Activated CD4-positive, alpha-beta T cell treated with anti-CD3 and anti-CD28 coated beads, Interleukin-2, amount 50 U/mL, for 1 hour (primary cell): ENCODE results near the gene SMIM31.

ENCODE experiments used
- DNase-seq: peaks from one replicate; pipeline ENCODE4 v3.0.0-alpha.2; 2020

The SMIM31 gene

DNA sequence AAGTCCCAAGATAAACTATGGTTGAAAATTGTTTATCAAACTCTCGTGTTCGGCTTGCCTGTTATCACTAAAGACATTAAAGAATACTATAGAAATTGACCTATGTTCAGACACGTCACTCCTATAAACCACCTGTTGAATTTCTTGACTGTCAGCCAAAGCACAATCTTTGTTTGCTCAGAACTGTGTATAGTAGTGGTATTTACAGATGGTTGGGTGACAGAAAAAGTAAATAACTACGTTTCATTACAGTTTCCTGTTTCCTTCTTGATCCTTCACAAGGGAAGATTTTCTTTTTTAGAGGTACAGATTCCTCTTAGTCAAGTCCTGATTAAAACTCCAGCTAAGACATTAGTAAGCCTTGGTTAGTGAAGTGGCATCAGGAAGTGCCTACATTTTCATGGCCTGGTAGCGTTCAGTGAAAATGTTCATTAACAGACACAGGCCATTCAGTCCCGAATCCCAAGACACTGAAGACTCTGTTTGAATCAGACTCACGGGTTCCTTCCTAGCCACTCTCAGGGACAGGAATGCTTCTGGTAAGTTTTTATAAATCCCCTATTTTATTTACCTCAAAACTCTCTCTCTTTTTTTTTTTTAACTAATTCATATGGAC, at the start of gene SMIM31:
SMIM31 (plus strand) TSS at position 259 of the 616 bp plus-strand sequence. CDS start 16,313 bp downstream, outside the sequence.
- DNase-seq, result no peak

GRCh38 chr4:164706675-164707074, 47.3 kb upstream of the SMIM31 start:
- no peak for DNase-seq

- no peak for DNase-seq
These were observed 37.0 kb upstream of the SMIM31 start for GRCh38 chr4:164716901-164717300.

DNA sequence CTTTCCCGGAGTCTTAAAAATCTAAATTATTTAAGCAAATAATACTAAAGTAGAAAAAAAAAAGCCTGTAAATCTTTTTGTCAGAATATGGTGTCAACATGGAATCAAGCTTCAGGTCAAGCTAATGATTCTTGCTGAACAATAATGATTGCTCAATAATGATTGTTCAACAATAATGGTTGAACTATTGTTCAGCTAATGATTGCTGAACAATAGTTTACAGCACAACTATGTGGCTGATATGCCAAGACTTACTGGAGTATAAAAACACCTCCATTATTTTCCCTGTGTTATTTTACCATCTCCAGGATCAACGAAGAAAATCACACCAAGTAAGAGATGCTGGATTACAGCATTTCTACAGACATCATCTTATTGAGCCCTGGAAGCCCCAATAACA, 35.1 kb upstream of the SMIM31 start:
- no peak for DNase-seq

DNA sequence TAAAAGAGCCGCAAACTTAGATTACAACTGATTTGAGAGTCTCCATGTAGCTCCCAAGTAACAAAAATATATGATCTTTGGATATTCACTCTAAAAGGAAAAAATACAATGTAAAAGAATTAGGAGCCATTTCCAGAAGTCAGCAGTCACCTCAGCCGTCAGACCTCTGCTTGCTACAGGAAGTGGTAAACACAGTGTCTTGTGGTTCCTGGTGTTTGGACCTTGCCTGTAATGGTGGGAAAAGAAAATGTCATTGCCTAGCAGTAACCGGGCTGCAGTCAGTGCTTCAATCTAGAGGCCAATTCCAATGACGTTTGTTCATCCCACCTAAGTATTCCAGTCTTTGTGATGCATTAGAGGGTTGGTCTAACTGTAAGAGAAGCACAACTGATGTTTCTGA, 28.9 kb upstream of the SMIM31 start:
- DNase-seq, result no peak

DNA sequence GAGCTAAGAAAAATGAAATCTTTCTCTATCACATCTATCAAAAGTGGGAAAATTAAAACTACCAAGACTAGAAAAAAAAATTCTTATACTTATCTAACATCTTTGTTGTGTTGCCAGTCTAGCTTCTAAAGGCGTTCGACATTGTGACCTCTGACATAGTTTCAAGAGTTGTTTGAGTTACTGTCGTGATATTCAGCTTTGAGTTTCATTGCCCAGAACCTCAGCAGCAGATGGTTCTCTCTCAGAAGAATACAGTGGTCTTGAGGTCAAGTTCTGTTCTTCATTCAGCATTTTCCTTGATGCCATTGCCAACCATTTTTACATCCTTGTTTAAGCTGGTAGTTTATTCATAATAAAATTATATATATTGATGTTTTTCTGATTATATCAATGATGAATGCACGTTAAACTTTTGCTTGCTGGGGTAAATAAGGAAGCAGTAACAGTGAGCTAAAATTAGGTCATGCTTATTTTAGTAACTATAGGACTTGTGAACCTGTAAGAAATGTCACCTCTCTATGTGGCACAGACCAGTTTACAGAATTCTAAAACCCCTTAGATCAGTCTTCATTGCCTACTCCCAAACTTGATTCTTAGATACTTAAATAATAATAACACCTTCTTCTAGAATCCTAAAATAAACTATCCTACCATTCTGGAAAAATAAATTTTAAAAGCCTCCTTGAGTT, 23.1 kb upstream of the SMIM31 start:
- DNase-seq, result no peak

GRCh38 chr4:164731827-164732474, 22.0 kb upstream of the SMIM31 start:
- DNase-seq, result peak; percentile 39

GRCh38 chr4:164734484-164734883, 19.4 kb upstream of the SMIM31 start:
- no peak for DNase-seq

DNA sequence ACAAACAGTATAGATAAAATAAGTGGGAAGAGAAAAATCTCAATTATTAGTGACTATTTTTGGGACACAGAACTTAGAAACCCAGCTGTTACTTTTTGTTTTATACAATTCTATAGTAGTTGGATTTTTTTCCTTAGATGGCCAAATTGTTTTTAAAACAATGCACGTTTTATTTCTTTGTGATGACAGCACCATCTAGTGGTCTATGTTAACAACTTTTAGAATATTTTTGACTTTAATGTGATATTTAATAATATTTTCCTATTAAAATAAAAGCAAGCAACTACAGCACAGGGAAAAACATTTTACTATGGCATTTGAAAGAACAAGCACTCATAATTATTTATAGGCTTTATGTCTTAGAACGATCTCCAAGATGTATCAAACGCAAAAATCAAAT, 5.6 kb upstream of the SMIM31 start:
- no peak for DNase-seq

DNA sequence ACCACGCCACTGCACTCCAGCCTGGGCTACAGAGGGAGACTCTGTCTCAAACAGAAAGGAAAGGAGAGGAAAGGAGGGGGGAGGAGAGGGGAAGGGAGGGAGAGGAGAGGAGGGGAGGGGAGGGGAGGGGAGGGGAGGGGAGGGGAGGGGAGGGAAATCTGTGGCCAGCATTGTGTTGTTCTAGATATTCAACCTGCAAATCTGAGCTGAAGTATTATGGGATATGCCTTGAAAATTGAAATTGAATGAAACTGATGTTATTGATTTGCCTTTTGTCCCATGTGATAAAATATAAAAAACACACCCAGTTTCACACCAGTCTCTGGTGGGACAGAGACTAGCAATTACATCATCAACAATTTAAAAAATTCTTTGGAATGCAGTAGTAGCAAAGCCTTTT, 1.5 kb downstream of the SMIM31 start:
- DNase-seq, result no peak

GRCh38 chr4:164756686-164757085, 2.8 kb downstream of the SMIM31 start:
- DNase-seq, result no peak

- DNase-seq, result no peak
These were observed 7.3 kb downstream of the SMIM31 start for GRCh38 chr4:164761241-164761640.

- no peak for DNase-seq
These were observed 7.9 kb downstream of the SMIM31 start for GRCh38 chr4:164761746-164762275.

DNA sequence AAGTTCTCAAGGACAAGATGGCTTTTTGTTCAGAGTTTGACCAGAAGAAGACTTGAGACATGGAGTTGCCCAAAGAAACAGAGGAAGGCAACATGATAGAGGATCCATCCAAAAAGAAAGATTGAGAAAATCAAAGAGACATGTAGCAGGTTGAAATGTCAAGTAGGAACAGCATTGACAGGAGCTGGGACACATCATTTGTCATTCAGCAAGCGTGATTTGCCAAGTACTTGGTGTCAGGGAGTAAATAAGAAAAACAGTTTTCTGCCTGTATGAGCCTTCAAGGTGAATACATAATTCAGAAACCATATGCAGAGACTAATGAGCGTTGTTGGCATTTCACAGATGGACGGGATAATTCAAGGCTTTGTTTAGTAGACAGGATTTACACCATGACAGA, 11.2 kb downstream of the SMIM31 start:
- no peak for DNase-seq

DNA sequence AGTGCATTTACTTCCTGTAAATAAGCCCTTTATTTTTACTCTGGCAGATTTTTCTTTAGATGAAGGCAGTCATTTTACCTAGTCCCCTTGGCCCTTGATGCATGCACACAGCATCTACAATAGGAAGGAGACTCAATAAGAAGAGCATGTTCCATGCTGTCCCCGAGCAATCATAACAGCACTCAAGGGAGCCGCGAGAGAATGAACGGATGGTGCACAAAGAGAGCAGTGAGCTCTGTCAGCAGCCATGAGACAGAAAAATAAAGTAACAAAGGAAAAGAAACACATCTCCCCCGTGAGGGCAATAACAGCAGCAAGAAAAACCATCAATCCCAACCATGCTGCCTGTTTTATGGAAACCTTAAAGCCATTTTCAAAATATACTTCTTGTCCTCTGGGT, 11.9 kb downstream of the SMIM31 start:
- no peak for DNase-seq

DNA sequence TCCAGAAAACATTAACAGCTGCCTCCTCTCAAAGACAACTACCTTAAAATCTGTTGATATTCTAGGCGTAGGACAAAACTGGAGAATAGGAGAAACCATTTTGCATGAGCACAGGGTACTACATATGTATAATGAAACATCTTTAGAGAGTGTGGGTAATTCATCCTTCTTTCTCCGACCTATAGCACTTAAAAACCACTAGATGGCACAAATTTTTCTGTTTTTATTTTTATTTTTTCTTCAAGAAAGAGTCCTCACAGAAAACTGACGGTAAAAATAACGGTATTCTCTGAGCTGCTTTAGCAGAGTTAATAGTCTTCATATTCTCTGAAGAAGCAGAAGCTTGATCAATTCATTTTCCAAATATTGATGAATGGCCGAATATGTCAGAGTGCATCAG, 14.6 kb downstream of the SMIM31 start:
- DNase-seq, result no peak

GRCh38 chr4:164770010-164770724, 16.2 kb downstream of the SMIM31 start:
- DNase-seq, result no peak

DNA sequence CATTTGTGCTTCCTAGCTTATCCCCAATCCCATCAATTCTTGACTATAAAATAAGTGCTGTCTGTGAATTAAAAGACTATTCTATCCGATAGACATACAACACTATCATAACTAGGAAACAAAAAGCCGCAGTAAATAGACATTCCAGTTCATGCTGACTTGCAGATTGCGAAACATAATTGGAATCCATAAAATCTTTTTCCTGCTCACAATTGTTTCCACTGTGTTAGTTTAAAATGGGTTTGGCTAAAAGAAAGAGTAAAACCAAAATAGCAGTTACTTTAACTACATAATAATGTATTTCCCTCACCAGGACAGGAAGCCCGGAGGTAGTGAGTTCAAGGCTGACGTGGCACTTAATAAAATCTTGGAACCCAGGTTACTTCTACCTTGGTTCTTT, 17.2 kb downstream of the SMIM31 start:
- no peak for DNase-seq

DNA sequence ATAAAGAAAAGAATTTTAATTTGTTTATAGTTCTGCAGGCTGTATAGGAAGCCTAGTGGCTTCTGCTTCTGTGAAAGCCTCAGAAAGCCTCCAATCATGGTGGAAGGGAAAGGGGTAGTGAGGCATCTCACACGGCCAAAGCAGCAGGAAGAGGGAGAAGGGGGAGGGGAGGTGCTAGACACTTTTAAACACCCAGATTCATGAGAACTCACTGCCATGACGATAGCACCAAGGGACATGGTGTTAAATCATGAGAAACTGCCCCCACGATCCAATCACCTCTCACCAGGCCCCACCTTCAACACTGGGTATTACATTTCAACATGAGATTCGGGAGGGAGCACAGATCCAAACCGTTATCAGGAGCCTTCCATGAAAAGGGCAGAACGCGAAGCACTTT, 18.1 kb downstream of the SMIM31 start:
- no peak for DNase-seq

GRCh38 chr4:164779080-164779479, 25.1 kb downstream of the SMIM31 start:
- no peak for DNase-seq

DNA sequence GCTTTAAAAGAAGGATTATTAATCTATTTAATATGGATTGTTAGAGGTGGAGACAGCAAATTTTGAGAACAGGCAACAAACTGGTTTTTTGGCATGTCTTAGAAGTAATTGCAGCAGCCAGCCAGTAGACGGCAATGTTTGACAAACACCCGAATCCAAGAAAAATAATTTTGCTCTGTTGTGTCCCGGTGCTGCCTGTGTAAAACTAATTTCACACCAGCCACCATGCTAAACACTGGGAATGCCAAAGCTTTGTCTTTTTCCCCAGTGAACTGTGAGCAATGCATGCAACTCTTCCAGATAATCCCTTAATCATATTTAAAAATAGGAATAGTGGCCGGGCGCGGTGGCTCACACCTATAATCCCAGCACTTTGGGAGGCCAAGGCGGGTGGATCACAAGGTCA, 25.9 kb downstream of the SMIM31 start:
- DNase-seq, result no peak

- DNase-seq, result no peak
These were observed 26.9 kb downstream of the SMIM31 start for GRCh38 chr4:164780839-164781238.

GRCh38 chr4:164783976-164784375, 30.0 kb downstream of the SMIM31 start:
- DNase-seq, result no peak
